ENCODE results near the gene WDR62.

The WDR62 gene

DNA sequence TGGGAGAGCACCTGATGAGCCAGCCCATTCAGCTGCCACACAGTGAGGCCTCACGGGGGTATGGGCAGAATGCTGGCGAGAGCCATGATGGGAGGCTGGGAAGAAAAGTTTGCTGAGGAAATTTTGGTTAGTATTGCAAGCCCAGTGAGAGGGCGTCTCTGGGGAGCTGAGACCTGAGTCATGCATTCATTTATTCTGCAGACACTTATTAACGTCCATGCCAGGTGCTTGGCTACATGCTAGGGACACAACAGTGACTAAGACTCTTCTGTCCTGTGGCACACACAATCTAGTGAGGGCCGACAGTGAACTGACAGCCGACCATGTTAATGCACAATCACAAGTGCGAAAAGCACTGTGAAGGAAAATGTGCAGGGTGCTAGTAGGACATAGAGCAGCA lies 27.2 kb downstream of the WDR62 start:
- DNase-seq (ENCODE audit: low read depth) = no peak

DNA sequence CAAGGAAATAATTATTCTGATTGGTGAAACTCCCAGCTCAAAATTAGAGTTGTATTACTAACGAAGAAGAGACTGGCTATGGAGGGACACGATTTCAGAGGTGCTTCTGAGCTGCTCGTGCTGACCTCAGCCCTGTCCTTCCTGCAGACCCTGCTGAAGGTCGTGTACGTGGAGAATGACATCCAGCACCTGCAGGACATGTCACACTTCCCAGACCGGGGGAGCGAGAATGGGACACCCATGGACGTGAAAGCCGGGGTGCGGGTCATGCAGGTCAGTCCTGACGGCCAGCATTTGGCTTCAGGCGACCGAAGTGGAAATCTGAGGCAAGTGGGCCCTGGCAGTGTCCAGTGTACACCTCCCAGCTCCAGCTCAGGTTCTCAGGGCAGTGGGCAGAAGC lies 28.2 kb downstream of the WDR62 start:
- DNase-seq (ENCODE audit: low read depth) = no peak

DNA sequence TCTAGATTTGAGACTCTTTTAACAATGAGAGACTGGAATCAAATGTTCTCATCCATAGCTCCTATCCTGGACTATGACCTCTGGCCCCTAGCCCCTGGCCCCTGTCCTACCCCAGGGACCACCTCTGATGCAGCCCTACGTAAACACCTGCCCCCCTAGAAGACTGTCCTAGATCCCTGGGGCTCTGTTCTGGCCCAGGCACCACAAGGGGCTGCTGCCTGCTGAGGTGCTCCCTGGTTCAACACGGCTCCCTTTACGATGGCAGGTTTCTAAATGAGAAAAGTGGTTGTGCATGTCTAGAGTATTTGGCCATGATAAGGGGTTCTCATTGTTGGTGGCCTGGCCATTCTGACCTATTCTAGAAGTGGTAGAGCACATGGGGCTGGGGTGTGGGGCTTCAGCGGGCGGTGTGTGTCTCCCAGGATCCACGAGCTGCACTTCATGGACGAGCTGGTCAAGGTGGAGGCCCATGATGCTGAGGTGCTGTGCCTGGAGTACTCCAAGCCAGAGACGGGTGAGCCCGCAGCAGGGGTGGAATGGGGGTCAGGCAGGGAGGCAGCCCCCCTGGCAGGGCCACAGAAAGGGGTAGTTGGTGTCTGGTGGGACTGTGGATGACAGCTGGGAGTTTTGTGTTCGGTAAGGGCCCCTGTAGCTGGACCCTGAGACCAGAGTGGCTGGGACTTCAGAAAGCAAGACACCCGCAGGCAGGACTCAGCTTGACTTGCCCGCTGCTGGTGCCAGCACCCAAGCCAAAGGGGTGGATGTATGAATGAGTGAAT lies 29.7 kb downstream of the WDR62 start:
- DNase-seq (ENCODE audit: low read depth) = no peak

DNA sequence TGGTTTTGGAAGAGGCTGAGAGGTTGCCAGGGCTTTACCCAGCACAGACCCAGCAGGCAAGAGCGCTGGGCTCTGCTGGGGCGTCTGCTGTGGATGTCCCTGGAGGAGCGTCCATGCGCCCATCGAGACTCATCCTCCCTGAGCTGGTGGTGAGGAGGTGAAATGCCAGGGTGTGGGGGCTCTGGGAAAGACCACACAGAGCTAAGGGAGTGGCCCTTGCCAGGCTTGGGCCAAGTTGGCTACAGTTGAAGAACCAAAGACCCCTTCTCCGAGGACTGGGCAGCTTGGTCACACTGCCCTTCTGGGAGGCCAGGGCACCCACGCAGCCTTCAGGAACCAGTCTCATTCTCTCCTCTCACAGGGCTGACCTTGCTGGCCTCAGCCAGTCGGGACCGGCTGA lies 31.6 kb downstream of the WDR62 start:
- no peak for DNase-seq (ENCODE audit: low read depth)

DNA sequence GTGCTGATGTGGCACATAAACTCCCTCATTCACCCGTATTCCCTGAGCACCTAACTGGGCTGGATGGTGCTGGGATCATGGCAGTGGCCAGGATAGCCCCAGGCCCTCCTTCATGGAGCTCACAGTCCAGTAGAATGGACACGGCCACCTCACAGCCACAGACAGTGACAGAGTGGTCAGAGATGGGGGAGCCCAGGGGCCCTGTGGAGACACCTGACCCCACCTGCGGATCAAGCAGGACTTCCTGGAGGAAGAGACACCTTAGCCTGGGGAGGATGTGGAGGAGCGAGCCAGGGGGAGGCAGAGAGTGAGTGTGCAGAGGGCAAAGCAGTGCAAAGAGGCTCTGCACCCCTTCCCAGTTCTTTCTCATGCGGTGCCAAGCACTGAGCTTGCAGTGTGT lies 35.1 kb downstream of the WDR62 start:
- no peak for DNase-seq (ENCODE audit: low read depth)

DNA sequence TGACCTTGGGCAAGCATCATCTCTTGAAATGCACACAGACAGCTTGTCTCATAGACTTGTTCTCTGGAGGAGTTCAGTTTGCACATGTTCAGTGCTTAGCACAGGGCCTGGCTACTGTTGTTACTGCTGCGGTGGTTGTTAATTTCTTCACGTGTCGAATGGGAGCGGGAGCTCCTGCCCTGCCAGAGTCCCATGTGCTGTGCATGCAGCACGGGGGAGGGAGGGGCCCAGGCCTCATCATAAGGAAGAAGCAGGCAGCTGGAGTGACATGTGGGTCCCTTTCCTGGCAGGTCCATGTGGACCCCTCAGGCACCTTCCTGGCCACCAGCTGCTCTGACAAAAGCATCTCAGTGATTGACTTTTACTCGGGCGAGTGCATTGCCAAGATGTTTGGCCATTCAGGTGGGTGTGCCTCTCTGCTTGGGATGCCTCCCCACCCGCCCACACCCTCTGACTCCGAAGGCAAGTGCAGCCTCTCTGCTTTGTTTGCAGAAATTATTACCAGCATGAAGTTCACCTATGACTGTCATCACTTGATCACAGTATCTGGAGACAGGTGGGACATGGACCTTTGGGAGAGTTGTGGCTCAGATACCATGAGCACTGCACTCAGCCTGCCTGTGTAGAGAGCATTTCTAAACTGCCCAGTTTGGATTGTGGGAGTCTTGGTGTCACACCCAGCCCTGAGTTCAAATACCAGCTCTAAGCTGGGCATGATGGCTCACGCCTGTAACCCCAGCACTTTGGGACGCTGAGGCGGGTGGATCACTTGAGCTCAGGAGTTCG lies 36.4 kb downstream of the WDR62 start:
- no peak for DNase-seq (ENCODE audit: low read depth)

DNA sequence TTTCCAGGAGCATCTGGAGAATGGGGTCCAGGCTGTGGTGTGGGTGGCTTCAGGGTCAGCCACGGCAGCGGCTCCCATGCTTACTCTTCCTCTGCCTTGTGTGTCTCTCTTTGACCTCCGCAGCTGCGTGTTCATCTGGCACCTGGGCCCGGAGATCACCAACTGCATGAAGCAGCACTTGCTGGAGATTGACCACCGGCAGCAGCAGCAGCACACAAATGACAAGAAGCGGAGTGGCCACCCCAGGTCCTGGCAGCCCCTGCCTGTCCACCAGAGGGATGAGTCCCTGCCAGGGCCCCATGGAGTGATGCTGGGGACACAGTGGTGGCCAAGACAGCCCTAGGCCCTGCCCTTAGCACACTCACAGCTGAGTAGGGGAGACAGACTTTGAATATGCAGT lies 37.9 kb downstream of the WDR62 start:
- no peak for DNase-seq (ENCODE audit: low read depth)

DNA sequence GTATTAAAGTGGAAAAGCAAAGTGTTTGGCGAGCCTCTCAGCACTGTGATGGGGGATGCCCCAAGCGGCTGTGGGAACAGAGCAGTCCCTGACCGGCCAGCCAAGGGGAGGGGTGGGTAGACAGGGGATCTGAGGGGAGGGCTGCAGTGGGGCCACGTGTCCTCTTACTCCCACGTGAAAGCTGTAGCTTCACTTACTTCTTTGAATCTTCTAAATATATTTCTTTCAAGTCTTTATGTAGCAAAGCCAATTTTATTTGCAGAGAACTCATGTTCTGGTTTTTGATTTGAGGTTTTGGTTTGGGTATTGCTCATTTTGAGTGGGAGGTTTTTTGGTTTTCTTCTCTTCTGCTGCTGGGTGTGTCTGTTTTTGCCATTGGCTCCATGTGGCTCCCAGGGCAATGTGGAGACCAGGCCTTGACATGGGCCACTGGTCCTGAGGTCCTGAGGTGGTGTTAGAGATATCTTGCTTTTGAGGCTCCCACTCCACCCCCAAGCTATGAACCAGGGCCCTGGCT lies 38.5 kb downstream of the WDR62 start:
- DNase-seq (ENCODE audit: low read depth) = no peak

DNA sequence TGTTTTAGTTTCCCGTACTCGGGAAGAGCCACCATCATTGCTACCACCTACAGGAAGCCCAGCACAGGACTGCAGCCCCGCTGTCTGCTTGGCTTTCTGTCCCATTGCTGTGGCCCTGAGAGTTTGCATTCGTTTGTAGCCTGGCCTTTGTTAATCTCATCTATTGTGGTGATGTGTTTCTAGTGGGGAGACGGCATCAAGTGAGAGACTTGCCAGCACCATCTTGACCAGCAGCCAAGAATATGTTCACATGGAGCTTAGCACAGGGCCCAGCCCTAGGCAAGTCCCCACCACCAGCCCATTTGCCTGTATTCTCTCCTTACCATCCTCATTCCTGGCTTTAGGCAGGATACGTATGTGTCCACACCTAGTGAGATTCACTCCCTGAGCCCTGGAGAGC lies 39.0 kb downstream of the WDR62 start:
- DNase-seq (ENCODE audit: low read depth) = no peak

DNA sequence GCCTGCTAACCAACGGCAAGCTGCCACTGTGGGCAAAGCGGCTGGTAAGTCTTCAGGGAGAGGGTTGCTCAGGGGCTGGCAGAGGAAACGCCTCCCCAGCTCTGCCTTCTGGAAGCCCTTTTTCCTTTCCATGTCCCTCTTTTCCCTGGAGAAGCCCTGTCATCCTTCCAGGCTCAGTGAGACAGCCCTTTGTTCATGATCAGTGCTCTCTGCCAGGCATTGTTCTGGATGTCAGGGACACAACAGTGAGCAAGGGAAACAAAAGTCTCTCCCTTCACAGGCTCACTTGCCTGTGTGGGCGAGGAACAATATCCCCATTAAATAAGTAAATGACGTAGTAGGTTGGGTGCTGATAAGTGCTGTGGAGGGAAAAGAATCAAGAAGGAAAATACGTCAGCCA lies 42.3 kb downstream of the WDR62 start:
- DNase-seq (ENCODE audit: low read depth) = no peak

DNA sequence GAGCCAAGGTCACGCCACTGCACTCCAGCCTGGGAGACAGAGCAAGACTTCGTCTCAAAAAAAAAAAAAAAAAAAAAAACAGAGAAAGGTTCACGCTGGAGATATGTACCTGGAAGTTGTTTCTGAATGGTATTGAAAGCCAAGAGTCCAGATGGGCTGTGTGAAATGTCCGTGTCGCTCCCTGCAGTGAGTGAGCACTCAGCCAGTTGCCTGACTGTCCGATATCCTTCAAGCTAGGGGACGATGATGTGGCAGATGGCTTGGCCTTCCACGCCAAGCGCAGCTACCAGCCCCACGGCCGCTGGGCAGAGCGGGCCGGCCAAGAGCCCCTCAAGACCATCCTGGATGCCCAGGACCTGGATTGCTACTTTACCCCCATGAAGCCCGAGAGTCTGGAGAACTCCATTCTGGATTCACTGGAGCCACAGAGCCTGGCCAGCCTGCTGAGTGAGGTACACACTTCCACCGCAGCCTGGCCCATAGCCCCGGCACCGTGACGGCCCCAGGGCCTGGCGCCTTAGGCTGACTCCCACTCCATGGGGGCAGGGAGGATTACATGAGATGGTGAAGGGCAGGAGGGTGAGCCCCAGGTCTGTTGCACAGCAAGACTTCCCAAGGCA lies 44.6 kb downstream of the WDR62 start:
- no peak for DNase-seq (ENCODE audit: low read depth)

DNA sequence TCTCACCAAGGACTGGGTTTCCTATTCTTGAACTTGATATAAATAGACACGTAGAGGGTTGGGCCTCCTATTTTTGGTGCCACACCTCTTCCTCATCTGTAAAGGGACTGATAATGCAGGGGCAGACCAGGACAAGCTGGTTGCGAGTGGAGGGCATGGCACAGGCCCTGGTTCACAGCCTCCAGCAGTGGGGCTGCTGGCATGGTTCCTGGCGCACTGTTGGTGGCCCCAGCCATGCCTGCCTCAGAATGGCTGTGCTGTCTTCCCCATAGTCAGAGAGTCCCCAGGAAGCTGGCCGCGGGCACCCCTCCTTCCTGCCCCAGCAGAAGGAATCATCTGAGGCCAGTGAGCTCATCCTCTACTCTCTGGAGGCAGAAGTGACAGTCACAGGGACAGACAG lies 45.8 kb downstream of the WDR62 start:
- DNase-seq (ENCODE audit: low read depth) = no peak

DNA sequence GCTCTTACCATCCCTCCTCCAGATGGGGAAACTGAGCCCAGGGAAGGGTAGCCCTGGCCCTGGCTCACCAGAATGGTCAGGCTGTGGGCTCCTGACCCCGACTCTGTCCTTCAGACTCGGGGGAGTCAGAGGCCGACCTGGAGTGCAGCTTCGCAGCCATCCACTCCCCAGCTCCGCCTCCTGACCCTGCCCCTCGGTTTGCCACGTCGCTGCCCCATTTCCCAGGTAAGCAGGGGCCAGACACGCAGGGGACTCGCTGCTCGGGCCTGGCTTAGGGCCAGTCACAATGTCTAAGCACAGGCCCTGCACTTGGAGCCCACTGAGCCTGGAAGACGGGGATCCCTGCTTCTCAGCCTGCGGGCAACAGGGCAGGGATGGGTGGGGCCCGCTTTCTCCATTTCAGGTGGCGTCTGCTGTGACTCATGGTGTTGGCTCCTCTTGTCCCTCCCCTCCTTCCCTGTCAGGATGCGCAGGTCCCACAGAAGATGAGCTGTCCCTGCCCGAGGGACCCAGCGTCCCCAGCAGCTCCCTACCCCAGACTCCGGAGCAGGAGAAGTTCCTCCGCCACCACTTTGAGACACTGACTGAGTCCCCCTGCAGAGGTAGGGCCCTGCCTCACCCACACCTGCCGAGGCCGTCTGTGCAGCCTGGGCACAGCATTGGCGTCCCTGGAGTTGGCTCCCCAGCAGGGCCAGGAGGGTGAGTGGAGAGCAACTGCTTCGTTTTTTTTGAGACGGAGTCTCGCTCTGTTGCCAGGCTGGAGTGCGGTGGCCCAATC lies 47.0 kb downstream of the WDR62 start:
- DNase-seq (ENCODE audit: low read depth) = no peak

DNA sequence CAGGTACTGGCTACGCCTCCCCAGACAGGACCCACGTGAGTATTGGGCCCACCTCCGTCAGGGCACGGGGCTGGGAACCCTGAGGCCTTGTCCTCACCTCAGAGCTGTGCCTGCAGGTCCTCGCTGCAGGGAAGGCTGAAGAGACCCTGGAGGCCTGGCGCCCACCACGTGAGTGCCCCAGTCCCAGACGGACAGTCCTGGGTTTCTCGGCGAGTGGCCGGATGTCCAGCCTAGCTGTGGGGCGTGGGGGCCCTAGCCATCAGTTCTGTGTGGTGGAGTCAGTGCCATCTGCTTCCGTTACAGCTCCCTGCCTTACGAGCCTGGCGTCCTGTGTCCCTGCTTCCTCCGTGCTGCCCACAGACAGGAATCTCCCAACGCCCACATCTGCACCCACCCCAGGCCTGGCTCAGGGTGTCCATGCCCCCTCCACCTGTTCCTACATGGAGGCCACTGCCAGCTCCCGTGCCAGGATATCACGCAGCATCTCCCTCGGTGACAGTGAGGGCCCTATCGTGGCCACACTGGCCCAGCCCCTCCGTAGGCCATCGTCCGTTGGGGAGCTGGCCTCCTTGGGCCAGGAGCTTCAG lies 48.4 kb downstream of the WDR62 start:
- DNase-seq (ENCODE audit: low read depth) = no peak

DNA sequence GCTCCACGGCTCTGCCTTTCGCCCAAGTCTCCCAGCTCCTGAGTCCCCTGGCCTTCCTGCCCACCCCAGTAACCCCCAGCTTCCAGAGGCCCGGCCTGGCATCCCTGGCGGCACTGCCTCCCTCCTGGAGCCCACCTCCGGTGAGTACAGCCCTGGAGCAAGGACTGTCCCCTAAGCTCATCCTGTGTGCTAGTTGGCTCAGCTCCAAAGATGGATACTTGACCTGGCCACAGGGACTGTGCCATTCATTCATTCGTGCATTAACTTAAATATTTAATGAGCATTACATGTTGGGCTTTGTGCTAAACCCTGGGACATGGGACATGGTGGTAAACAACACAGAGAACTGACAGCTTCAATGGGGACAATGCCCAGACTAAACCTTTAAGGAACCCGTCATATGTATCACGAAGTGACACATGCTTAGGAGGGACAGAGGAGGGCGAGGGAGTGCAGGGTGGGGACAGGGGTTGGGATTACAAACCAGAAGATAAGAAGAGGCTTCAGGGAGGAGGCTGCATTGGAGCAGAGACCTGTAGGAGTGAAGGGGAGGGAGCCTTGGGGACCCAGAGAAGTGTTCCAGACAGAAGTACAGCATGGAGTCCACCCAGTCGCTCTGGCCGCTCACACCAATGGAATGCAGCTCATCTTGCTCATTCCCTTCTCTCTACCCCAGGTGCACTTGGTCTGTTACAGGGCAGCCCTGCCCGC lies 49.3 kb downstream of the WDR62 start:
- no peak for DNase-seq (ENCODE audit: low read depth)

DNA sequence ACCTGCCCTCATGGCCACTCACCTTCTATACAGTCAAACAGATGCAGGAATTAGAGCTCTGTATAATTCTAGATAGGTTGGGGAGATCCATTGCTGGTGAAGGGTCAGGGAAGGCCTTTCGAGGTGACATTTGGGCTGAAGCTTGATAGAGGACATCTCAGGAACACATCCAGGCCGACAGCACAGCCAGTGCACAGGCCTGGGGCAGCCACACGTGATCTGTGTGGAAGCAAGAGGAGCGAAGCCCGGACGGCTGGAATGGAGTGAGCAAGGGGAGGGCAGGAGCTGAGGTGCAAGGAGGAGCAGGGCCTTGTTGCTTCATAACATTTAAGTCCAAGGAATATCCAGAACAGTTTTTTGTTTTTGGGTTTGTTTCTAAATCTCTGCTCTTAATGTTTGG lies 51.7 kb downstream of the WDR62 start:
- DNase-seq (ENCODE audit: low read depth) = no peak

DNA sequence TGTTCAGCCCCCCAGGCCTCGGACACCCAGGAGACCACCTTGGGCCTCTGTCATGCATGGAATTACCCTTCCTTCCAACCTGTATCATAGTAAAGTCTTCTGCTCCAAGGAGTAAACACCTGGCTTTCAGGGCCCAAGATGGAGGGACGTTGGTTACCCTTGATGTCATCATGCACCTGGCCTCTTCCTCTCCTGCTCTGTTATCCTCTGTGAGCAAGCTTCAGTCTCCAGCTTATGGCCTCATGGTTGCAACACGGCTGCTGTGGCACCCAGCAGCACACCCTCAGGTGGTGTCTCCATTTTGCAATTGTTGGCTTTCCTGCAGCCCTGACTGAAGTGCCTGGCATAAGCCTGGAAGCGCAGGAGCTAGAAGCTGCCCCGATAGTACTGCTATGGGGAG lies 52.3 kb downstream of the WDR62 start:
- no peak for DNase-seq (ENCODE audit: low read depth)

DNA sequence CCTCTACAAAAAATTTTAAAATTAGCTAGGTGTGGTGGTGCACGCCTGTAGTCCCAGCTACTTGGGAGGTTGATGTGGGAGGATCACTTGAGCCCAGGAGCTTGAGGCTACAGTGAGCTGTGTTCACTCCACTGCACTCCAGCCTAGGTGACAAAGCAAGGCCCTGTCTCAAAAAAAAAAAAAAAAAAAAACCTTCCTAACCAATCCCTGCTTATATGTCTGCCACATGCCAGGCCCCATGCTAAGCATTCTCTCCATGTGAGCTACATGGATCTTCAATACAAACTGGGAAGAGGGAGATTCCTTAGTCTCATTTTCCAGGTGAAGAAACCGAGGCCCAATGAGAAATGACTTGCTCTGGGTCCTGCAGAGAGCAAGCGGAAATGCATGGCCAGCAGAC lies 54.0 kb downstream of the WDR62 start:
- DNase-seq (ENCODE audit: low read depth) = no peak

DNA sequence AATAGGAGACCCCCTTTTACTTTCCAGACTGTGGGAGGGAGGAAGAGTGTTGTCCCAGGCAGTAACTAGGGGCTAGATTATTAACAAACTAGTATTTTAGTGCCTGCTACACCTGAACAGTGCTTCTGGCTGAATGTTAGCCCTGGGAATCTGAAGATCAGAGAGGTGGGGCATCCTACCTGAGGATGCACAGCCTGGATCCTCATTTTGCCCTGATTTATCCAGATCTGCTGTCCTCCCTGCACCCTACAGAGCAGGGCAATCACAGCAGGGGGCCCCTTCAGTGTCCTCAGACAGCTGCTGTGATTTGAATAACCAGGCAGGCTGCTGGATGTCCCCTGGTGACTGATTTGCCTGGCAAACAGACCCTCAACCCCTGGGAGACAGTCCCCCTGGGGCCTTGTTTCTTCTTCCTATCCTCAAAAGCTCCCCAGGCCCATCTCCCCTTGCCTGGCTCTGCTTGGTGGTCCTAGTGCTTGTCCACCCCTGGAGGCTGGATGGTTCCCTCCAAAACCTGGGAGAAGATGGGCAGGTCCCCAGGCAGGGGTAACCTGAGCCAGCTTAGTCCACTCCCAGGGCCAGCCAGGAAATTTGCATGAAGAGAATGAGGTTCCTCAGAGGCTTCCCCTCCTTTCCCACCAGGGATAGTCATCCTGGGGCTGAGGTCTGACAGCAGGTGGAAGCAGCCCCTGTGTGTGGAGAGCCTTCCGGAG lies 55.9 kb downstream of the WDR62 start, which contains the start of gene OVOL3:
Gene OVOL3, plus strand, starts transcription at position 657 of the 713 bp plus-strand sequence. CDS start 60 bp downstream, outside the sequence.
- DNase-seq (ENCODE audit: low read depth) = no peak

DNA sequence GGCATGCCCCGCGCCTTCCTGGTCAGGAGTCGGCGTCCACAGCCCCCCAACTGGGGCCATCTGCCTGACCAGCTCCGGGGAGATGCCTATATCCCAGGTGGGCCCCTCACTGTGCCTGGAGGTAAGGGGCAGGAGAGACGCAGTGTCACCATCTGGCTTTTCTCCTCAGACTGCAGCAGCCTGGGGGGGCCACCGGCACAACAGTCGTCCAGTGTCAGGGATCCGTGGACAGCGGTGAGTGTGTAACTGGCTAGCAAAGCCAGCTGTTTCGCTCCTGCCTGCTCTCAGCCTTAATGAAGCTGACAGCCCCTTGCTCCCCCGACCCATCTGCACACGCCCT lies 56.5 kb downstream of the WDR62 start:
- DNase-seq (ENCODE audit: low read depth) = no peak

DNA sequence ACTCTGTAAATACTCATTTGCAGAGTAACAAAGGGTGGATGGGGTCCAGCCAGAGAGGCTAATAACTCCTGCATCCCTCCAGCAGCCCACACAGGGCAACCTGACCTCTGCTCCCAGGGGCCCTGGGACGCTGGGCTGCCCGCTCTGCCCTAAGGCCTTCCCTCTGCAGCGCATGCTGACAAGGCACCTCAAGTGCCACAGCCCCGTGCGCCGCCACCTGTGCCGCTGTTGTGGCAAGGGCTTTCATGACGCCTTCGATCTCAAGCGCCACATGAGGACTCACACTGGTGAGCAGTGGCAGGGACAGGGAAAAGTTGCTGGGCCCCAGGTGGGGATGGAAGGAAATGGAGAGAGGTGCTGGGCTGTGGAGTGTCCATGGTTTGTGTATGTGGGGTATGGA lies 58.0 kb downstream of the WDR62 start:
- DNase-seq (ENCODE audit: low read depth) = no peak

All from stimulated activated CD8-positive, alpha-beta memory T cell treated with anti-CD3 and anti-CD28 coated beads, Interleukin-12 subunit alpha, Interleukin-12 subunit beta, amount 100 ng/mL, for 4 hours (primary cell).